Measurements from ENCODE around the gene SLC23A1.

The SLC23A1 gene

DNA sequence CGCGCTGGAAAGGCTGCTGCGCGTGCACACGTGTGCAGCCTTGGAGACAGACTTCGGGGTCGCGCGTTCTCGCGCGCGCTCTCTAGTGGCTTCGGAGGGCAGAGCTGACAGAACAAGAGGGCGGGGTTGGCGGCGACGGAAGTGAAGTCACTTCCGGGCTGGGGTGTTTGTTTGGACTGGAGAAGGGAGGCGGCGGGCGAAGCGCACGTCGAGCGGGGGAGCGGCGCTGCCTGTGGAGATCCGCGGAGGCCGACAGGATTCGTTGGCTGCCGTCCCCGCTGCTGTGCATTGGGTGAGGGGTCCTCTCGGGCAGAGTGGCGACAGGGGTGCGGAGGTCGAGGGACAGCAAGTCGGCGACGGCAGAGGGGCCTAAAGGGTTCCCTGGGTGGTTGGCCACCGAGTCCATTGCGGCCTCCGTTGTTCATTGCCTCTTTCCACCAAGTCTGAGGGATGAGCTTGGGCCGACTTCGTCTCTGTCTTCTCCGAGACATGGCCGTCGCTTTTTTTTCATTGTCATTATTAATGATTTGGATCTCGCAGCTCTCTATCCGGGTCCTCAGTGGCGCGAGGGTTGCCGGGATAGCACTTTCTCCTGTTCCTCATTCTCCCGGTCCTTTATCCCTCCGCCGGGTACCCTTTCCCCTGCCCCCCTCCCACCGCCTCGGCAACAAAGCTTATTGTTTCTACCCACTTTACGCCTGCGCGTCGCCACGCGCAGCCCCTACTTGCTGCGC lies 41.2 kb downstream of the SLC23A1 start, which contains the start of gene PAIP2:
PAIP2 (plus strand) TSS at position 166 of the 734 bp plus-strand sequence. CDS start 21,931 bp downstream, outside the sequence.
- peaks cover 10% of the 10 kb centered on the region; the same call in 1 of the 2 replicates for H3K36me3 ChIP-seq (ENCODE audit: insufficient read depth, low read length)
- peak within 1 kb of the TSS; percentile 95 for H3K27ac ChIP-seq (ENCODE audit: low read depth, low read length)
- no peaks in the 10 kb centered on the region for H3K27me3 ChIP-seq (ENCODE audit: insufficient read depth, low read length)
- H3K4me3 ChIP-seq (ENCODE audit: low read depth, low read length): peak within 1 kb of the TSS; percentile 86
- H2AFZ ChIP-seq (ENCODE audit: low read length, unreplicated experiment): peak within 1 kb of the TSS; percentile 47
- peaks cover 50% of the 10 kb centered on the region for H3K79me2 ChIP-seq (ENCODE audit: control insufficient read depth, insufficient read depth, low read length, unreplicated experiment)
- H3K4me1 ChIP-seq (ENCODE audit: control insufficient read depth, insufficient read depth, low read length, unreplicated experiment): peaks cover 22% of the 10 kb centered on the region

GRCh38 chr5:139341187-139341688 lies 41.9 kb downstream of the SLC23A1 start:
- peaks cover 10% of the 10 kb centered on the region; the same call in 1 of the 2 replicates for H3K36me3 ChIP-seq (ENCODE audit: insufficient read depth, low read length)
- H3K4me3 ChIP-seq (ENCODE audit: low read depth, low read length): peak overlapping the region; percentile 86
- no peak overlapping the region for H2AFZ ChIP-seq (ENCODE audit: low read length, unreplicated experiment)
- H3K4me1 ChIP-seq (ENCODE audit: control insufficient read depth, insufficient read depth, low read length, unreplicated experiment): peaks cover 22% of the 10 kb centered on the region
- no peak overlapping the region for H3K27ac ChIP-seq (ENCODE audit: low read depth, low read length)
- H3K79me2 ChIP-seq (ENCODE audit: control insufficient read depth, insufficient read depth, low read length, unreplicated experiment): peaks cover 44% of the 10 kb centered on the region
- no peaks in the 10 kb centered on the region for H3K27me3 ChIP-seq (ENCODE audit: insufficient read depth, low read length)

DNA sequence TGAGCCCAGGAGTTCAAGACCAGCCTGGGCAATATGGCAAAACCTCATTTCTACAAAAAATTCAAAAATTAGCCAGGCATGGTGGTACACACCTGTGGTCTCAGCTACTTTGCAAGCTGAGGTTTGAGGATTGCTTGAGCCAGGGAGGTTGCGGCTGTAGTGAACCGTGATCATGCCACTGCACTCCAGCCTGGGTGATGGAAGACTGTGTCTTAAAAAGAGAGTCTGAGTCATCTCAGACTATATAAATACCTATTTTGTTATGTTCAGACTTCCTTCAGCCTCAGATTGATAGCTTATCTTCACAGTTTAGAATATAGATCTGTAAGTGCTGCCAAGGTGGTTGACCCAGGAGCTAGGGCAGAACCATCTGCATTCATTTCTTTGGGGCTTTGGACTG lies 43.0 kb downstream of the SLC23A1 start:
- no peak overlapping the region for H3K27ac ChIP-seq (ENCODE audit: low read depth, low read length)
- H2AFZ ChIP-seq (ENCODE audit: low read length, unreplicated experiment): no peak overlapping the region
- H3K27me3 ChIP-seq (ENCODE audit: insufficient read depth, low read length): no peaks in the 10 kb centered on the region
- peaks cover 22% of the 10 kb centered on the region for H3K4me1 ChIP-seq (ENCODE audit: control insufficient read depth, insufficient read depth, low read length, unreplicated experiment)
- H3K79me2 ChIP-seq (ENCODE audit: control insufficient read depth, insufficient read depth, low read length, unreplicated experiment): peaks cover 32% of the 10 kb centered on the region
- peaks cover 10% of the 10 kb centered on the region; the same call in 1 of the 2 replicates for H3K36me3 ChIP-seq (ENCODE audit: insufficient read depth, low read length)
- no peak overlapping the region for H3K4me3 ChIP-seq (ENCODE audit: low read depth, low read length)

- no peak overlapping the region for H3K27ac ChIP-seq (ENCODE audit: low read depth, low read length)
- no peaks in the 10 kb centered on the region for H3K27me3 ChIP-seq (ENCODE audit: insufficient read depth, low read length)
- H3K4me1 ChIP-seq (ENCODE audit: control insufficient read depth, insufficient read depth, low read length, unreplicated experiment): peaks cover 2% of the 10 kb centered on the region
- no peak overlapping the region for H2AFZ ChIP-seq (ENCODE audit: low read length, unreplicated experiment)
- no peaks in the 10 kb centered on the region for H3K79me2 ChIP-seq (ENCODE audit: control insufficient read depth, insufficient read depth, low read length, unreplicated experiment)
- H3K4me3 ChIP-seq (ENCODE audit: low read depth, low read length): no peak overlapping the region
- H3K36me3 ChIP-seq (ENCODE audit: insufficient read depth, low read length): peaks cover 16% of the 10 kb centered on the region
Observed at GRCh38 chr5:139335811-139336210, 47.3 kb downstream of the SLC23A1 start.

Measured in ACC112 (cell line).